ACC112 (cell line): ENCODE measurements around the gene PTHLH.

Experiments used
- H2AFZ ChIP-seq: fragments of 200-600 bp; sonication (generic); one replicate; pipeline ENCODE4 v1.6.0; 2017; ENCODE audit warnings: antibody characterized with exemption, low read length; ENCODE audit not compliant: unreplicated experiment
- H3K27ac ChIP-seq: fragments of 200-600 bp; sonication (generic); 2 replicates; pipeline ENCODE4 v1.5.1; 2014; ENCODE audit warnings: low read depth, mild to moderate bottlenecking, antibody characterized with exemption, low read length, moderate library complexity
- H3K27me3 ChIP-seq: fragments of 200-600 bp; sonication (generic); 2 replicates; pipeline ENCODE4 v1.6.1; 2014; ENCODE audit warnings: mild to moderate bottlenecking, antibody characterized with exemption, low read length, moderate library complexity, mixed read lengths; ENCODE audit not compliant: insufficient read depth
- H3K36me3 ChIP-seq: fragments of 200-600 bp; sonication (generic); 2 replicates; pipeline ENCODE4 v1.6.1; 2016; ENCODE audit warnings: mild to moderate bottlenecking, antibody characterized with exemption, low read length, moderate library complexity, mixed read lengths; ENCODE audit not compliant: insufficient read depth
- H3K4me1 ChIP-seq: fragments of 200-600 bp; sonication (generic); one replicate; pipeline ENCODE4 v1.6.1; 2016; ENCODE audit warnings: low read length, mixed read lengths; ENCODE audit not compliant: insufficient read depth, unreplicated experiment, control insufficient read depth
- H3K4me3 ChIP-seq: fragments of 200-600 bp; sonication (generic); 2 replicates; pipeline ENCODE4 v1.5.1; 2014; ENCODE audit warnings: mild to moderate bottlenecking, low read depth, low read length
- H3K79me2 ChIP-seq: fragments of 200-600 bp; sonication (generic); one replicate; pipeline ENCODE4 v1.6.0; 2016; ENCODE audit warnings: low read length; ENCODE audit not compliant: control insufficient read depth, unreplicated experiment, insufficient read depth

Gene PTHLH

GRCh38 chr12:27998170-27998569 is 25.6 kb upstream of the PTHLH start:
- Histone ChIP-seq H2AFZ (no peak overlapping the region), H3K4me3 (no peak overlapping the region), H3K4me1 (peaks cover 10% of the 10 kb centered on the region), H3K36me3 (no peaks in the 10 kb centered on the region), H3K27me3 (no peaks in the 10 kb centered on the region), H3K79me2 (no peaks in the 10 kb centered on the region), H3K27ac (no peak overlapping the region)

- peaks cover 10% of the 10 kb centered on the region for H3K4me1 ChIP-seq
- no peak overlapping the region for H3K27ac ChIP-seq
- H2AFZ ChIP-seq = no peak overlapping the region
- H3K36me3 ChIP-seq = no peaks in the 10 kb centered on the region
- no peaks in the 10 kb centered on the region for H3K27me3 ChIP-seq
- H3K79me2 ChIP-seq = no peaks in the 10 kb centered on the region
- no peak overlapping the region for H3K4me3 ChIP-seq
Measured at GRCh38 chr12:27996761-27997160, 24.2 kb upstream of the PTHLH start.

GRCh38 chr12:27995406-27995805 is 22.9 kb upstream of the PTHLH start:
- no peaks in the 10 kb centered on the region for H3K79me2 ChIP-seq
- no peaks in the 10 kb centered on the region for H3K36me3 ChIP-seq
- H3K27ac ChIP-seq = no peak overlapping the region
- H3K27me3 ChIP-seq = no peaks in the 10 kb centered on the region
- H3K4me3 ChIP-seq = no peak overlapping the region
- H3K4me1 ChIP-seq = peaks cover 10% of the 10 kb centered on the region
- H2AFZ ChIP-seq = no peak overlapping the region

- Histone ChIP-seq H3K79me2 (no peaks in the 10 kb centered on the region), H3K27me3 (no peaks in the 10 kb centered on the region), H2AFZ (no peak overlapping the region), H3K4me1 (peaks cover 12% of the 10 kb centered on the region), H3K4me3 (no peak overlapping the region), H3K27ac (no peak overlapping the region), H3K36me3 (no peaks in the 10 kb centered on the region)
Measured at GRCh38 chr12:27988594-27989233, 16.2 kb upstream of the PTHLH start.

- Histone ChIP-seq H3K27me3 (no peaks in the 10 kb centered on the region), H3K27ac (no peak overlapping the region), H2AFZ (no peak overlapping the region), H3K79me2 (no peaks in the 10 kb centered on the region), H3K36me3 (no peaks in the 10 kb centered on the region), H3K4me3 (no peak overlapping the region), H3K4me1 (peaks cover 25% of the 10 kb centered on the region)
Measured at GRCh38 chr12:27987331-27987730, 14.8 kb upstream of the PTHLH start.

- H3K36me3 ChIP-seq = no peaks in the 10 kb centered on the region
- no peaks in the 10 kb centered on the region for H3K79me2 ChIP-seq
- H3K4me1 ChIP-seq = peaks cover 36% of the 10 kb centered on the region
- H2AFZ ChIP-seq = no peak overlapping the region
- H3K27me3 ChIP-seq = no peaks in the 10 kb centered on the region
- H3K27ac ChIP-seq = peak overlapping the region; percentile 82
- peak overlapping the region; percentile 9; the same call in 1 of the 2 replicates for H3K4me3 ChIP-seq
Measured at GRCh38 chr12:27984275-27984674, 11.7 kb upstream of the PTHLH start.

GRCh38 chr12:27982951-27983350 is 10.4 kb upstream of the PTHLH start:
- peak overlapping the region; percentile 24; the same call in 1 of the 2 replicates for H3K4me3 ChIP-seq
- H2AFZ ChIP-seq = no peak overlapping the region

GRCh38 chr12:27982385-27982784 is 9.9 kb upstream of the PTHLH start:
- Histone ChIP-seq H3K79me2 (no peaks in the 10 kb centered on the region), H3K27me3 (no peaks in the 10 kb centered on the region), H3K27ac (peak overlapping the region; percentile 90), H3K36me3 (no peaks in the 10 kb centered on the region), H3K4me1 (peaks cover 36% of the 10 kb centered on the region), H2AFZ (no peak overlapping the region), H3K4me3 (peak overlapping the region; percentile 24; the same call in 1 of the 2 replicates)

More at GRCh38 chr12:27982951-27983350, 10.4 kb upstream of the PTHLH start:
- no peaks in the 10 kb centered on the region for H3K79me2 ChIP-seq
- peak overlapping the region; percentile 90 for H3K27ac ChIP-seq
- peaks cover 36% of the 10 kb centered on the region for H3K4me1 ChIP-seq
- H3K36me3 ChIP-seq = no peaks in the 10 kb centered on the region
- H3K27me3 ChIP-seq = no peaks in the 10 kb centered on the region

GRCh38 chr12:27981874-27982273 is 9.3 kb upstream of the PTHLH start:
- Histone ChIP-seq H3K36me3 (no peaks in the 10 kb centered on the region), H3K79me2 (no peaks in the 10 kb centered on the region), H3K27ac (peak overlapping the region; percentile 90), H3K27me3 (no peaks in the 10 kb centered on the region), H3K4me3 (peak overlapping the region; percentile 24; the same call in 1 of the 2 replicates), H3K4me1 (peaks cover 36% of the 10 kb centered on the region), H2AFZ (no peak overlapping the region)

GRCh38 chr12:27979145-27979544 is 6.6 kb upstream of the PTHLH start:
- Histone ChIP-seq H3K36me3 (no peaks in the 10 kb centered on the region), H3K27ac (no peak overlapping the region), H3K4me1 (peaks cover 35% of the 10 kb centered on the region), H2AFZ (no peak overlapping the region), H3K4me3 (no peak overlapping the region), H3K79me2 (no peaks in the 10 kb centered on the region), H3K27me3 (peaks cover 10% of the 10 kb centered on the region; the same call in 1 of the 2 replicates)
